NAMALWA (cell line): ENCODE data around the gene APBA3.
"Not testable (repeated sequence)": the region's sequence is repeated elsewhere in the genome, so short reads cannot be mapped to it uniquely, and the experiment has no call there.

ENCODE experiments used
- DNase-seq: peaks from one replicate; pipeline ENCODE4 v3.0.0-alpha.2; 2015; ENCODE audit warnings: low spot score

Gene APBA3

DNA sequence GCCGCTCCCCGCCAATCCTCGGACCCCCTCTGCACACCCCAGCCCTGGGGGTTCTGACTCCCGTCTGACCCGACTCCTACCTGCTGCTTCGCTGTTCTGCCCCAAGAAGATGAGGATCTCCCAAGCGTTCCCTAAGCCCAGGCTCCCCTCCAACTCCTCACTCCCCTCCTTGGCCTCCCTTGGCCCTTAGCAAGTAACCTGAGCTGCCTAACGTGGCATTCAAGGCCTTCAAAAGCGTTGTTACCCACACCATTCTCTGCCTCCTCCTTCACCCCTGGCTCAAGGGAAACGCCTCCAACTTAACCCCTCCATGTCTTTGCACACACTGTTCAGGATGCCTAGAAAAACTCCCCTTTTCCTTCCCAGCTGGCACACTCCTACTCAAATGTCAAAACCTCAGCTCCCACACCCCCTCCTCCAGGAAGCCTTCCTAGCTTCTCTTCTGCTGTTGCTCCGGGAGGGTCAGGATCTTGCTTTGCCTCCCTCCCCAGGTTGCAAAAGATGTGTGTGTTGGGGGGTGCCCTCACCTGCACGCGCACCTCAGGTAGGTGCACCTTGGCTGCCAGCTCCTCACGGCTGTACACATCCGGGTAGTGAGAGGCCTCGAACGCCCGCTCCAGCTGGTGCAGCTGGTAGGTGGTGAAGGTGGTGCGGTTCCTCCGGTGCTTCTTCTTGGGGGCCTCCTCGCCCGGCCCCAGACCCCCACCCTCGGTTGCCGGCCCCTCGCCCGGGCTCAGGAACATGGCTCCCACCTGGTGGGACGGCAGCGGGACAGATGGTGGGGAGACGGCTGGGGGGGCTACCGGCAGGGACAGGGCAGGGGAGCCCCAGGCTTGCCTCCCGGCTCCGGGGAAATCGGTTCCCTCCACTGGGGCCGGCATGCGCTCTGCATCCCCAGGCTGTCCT lies 9.8 kb upstream of the APBA3 start:
- DNase-seq = no peak

DNA sequence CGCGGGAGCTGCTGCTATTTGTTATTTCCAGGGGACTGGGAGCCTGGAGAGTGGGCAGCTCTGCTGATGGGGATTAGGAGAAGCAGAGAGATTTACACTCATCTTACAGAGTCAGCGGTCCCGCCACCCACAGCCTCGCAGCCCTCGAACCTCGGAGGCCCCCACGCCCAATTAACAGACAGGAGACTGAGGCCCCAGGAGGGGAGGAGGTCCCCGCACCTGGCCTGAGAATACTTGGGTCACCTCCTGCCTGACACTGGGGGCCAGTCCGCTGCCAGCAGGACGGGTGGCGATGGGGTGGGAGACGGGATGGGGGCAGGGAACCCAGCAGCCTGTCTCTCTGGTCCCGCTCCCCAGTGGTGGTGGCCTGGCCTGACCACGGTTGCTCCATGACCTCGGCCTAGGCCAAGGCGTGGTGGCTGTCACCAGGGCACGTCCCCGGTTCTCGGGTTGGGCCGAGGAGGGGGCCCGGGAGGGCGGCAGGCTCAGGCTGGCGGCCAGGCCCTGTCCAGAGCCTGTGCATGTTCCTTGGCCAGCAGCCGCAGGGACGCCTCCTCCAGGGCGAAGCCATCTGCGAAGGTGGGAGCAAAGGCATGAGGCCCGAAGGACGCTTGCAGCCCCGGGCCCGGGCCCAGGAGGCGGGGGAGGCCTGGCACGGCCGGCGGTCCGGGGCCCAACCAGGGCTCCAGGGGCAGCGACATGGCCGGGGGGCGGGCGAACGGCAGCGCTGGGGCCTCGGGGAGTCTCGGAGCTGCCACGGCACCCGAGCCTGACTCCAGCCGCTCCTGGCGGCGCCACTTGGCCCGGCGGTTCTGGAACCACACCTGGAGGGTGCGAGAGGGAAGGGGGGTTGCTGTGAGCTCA lies 8.9 kb upstream of the APBA3 start:
- DNase-seq = no peak

- DNase-seq = no peak
These were observed 8.0 kb upstream of the APBA3 start for GRCh38 chr19:3769494-3769893.

DNA sequence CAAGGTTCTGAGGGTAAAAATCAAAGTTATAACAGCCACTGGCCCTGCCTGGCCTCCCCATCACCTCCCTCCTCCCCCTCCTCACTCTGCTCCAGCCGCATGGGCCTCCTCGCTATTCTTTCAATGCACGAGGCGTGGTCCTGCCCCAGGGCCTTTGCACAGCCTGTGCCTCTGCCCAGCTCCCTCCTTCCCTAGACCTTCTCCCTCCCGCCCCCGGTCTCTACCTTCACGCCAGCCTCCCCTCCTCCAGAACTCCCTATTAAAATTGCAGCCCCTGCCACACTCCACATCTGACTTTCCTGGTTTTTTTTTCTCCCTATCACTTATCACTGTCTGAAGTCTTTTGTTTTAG lies 7.2 kb upstream of the APBA3 start:
- no peak for DNase-seq

DNA sequence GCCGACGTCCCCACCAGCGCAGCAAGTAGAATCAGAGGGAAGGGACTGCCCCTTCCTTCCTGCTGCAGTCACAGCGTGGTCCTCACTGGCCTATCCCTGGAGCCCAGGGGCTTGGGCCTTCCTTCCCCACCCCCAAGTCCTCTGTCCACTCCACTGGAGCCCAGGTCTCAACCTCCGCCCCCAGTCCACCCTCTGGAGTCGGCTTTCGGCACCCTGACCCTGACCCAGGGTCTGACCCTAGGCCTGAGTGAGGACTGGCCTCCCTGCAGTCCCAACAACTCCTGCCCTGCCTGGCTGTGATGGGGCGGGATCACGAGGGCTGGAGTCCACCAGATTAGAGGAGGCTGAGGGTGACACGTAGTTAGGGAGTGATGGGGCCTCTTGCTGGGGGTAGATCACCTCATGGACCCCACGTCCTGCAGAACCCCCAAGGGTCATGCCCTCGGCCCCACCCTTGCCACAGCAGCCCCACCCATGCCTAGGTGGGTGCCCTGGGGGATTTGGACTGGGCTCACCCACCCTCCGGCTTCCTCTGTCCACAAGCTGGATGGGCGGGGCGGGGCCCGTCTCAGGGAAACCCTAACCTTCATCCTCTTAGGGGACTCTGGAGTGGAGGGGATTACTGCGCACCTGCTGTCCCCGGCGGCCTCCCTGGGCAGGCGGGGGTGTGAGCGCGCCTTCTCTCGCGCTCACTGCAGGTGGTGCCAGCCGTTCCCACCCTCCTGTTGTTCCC lies 6.7 kb upstream of the APBA3 start:
- no peak for DNase-seq

DNA sequence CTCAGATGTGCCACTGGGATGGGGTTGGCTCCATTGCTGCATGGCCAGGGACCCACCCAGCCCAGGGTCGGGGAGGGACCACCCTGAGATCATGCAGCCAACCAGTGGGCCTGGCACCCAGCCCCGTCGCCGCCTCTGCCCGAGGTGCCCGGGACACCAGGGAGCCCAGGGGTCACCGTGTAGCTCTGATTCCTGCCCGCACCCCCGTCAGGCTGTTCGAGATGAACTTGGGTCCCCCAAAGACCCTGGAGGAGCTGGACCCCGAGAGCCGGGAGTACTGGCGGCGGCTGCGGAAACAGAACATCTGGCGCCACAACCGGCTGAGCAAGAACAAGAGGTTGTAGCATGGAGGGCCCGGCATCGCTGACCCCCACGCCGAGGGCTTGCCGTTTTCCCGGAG lies 5.6 kb upstream of the APBA3 start:
- DNase-seq = no peak

DNA sequence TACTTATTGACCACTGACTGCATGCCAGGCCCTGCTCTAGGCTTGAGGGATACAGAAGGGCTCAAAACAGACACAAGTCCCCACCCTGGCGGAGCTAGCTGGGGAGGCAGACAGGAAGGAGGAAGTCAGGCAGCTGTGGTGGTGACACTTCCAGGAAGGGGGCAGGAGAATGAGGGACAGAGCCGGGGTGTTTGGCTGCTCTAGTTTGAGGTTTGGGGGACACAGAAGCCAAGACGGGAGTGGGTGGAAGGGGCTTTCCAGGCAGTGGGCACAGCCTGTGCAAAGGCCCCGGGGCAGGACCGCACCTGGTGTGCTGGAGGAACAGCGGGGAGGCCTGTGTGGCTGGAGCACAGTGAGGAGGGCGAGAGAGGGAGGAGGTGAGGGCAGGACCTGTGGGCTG lies 5.0 kb upstream of the APBA3 start:
- no peak for DNase-seq

GRCh38 chr19:3765757-3766156 lies 4.3 kb upstream of the APBA3 start:
- not testable (repeated sequence) for DNase-seq

DNA sequence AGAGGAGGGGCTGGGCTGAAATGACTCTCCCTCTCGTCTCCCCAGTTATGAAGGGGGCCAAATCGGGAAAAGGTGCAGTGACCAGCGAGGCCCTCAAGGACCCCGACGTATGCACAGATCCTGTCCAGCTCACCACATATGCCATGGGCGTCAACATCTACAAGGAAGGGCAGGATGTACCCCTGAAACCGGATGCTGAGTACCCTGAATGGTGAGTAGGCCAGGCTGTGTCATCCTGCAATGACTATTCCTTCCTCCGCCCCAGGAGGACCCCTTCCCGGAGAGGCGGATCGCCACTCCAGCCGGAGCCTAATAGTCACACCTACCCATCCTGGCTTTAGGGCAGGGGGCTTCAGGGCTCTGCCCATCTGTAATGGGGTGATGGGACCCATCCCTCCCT lies 3.6 kb upstream of the APBA3 start:
- no peak for DNase-seq

- DNase-seq = peak; percentile 100
These were observed 1.3 kb upstream of the APBA3 start, which contains the start of gene MRPL54 for GRCh38 chr19:3762501-3763459. Gene MRPL54, plus strand, starts transcription at chr19:3762682. Its CDS starts 19 bp downstream, at chr19:3762701.

DNA sequence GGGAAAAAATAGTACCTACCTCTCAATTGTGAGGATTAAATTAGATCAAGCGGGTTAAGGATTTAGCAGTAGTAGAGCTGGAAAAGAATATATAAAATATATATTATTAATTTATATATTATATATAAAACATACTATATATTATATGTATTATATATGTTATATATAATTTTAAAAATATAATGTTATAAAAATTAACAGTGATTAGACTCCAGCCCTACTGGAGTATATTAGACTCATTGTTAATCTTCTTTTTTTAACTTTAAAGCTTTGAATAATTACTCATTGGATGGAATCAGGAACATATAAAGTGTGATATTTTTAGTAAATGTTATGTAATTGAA lies 610 bp upstream of the APBA3 start:
- DNase-seq = no peak

GRCh38 chr19:3760871-3761361 lies 576 bp downstream of the APBA3 start:
- no peak for DNase-seq

DNA sequence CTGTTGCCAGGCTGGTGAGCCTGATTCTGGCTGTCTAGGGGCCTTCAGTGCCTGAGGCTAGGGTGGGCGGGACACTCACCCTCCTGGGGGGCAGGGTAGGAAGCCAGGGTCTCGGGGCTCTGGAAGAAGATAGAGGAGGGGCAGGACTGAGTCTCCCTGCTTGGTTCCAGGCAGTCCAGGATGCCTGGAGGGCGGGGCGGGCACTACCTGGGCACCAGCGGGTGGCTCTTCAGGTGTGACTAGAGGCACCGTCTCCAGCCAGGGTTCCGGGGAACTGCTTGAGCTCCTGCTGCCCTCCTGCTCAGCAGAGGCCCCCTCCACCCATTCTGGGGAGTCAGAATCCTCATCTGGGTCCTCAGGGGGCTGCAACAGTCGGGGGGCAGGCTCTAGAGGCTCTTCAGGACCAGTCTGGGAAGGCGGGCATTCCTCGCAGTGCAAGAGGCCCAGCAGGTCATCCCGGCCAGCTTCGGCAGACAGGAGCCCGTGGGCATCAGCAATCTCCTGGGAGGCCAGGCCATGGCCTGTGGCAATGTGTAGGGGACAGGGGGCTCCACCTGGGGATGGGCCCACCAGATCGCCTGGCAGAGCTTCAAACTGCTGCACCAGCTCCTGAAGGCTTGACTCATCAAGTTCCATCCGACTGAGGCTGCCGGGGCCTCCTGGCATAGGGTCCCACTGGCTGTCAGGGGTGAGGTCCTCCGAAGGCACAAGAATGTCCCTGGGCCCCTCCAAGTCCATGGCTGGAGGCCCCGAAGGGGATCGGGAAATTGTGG lies 1.8 kb downstream of the APBA3 start:
- DNase-seq = no peak

DNA sequence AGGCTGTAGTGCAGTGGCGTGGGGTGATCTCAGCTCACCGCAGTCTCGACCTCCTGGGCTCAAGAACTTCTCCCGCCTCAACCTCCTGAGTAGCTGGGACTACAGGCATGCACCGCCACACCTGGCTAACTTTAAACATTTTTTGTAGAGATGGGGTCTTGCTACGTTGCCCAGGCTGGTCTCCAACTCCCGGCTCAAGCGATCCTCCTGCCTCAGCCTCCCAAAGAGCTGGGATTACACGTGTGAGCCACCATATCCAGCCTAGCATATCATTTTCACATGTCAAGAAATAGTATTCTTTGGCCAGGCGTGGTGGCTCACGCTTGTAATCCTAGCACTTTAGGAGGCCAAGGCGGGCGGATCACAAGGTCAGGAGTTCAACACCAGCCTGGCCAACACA lies 3.2 kb downstream of the APBA3 start:
- not testable (repeated sequence) for DNase-seq

DNA sequence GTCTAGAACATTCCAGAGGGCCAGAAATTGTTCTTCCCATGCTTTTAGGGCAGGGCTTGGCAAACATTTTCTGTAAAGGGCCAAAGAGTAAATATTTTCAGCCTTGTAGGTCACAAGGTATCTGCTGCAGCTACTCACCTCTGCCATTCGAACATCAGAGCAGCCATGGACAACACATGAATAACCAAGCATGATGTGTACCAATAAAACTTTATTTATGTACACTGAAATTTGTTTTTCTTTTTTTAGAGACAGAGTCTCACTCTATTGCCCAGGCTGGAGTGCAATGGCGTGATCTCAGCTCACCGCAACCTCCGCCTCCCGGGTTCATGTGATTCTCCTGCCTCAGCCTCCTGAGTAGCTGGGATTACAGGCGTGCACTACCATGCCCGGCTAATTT lies 3.8 kb downstream of the APBA3 start:
- DNase-seq = not testable (repeated sequence)

DNA sequence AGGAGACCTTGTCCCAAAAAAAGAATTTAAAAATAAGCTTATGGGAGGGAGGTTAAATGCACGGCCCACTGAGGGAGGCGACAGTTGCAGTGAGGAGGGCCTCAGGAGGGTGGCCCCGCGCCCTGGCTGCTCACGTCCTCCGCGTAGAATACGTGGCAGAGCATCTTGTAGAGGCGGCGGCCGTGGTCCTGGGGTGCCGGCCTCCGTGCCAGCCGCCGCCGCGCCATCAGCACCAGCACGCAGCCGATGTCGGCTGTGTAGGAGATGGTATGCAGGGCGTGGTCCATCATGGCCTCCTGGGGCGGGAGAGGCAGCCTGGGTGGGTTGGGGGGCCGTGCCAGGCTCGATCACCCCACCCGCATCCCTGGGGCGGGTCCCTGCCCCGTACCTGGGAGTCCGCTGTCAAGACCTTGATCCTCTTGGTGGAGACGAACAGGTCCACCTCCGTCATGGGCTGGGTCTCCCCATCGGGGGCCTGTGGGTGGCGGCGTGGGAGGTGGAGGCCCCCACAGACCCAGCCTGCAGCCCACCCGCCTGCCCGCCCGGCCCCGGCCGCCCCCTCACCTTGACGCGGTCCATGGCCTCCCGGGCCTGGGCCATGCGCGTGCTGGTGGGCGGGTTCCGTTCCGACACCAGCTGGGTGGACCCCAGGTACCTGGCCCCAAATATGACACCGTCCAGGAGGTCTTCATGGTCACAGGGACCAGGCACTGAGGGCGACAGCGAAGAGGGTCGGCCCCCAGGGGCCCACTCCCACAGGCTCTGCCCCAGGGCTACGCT lies 7.7 kb downstream of the APBA3 start:
- DNase-seq = no peak

DNA sequence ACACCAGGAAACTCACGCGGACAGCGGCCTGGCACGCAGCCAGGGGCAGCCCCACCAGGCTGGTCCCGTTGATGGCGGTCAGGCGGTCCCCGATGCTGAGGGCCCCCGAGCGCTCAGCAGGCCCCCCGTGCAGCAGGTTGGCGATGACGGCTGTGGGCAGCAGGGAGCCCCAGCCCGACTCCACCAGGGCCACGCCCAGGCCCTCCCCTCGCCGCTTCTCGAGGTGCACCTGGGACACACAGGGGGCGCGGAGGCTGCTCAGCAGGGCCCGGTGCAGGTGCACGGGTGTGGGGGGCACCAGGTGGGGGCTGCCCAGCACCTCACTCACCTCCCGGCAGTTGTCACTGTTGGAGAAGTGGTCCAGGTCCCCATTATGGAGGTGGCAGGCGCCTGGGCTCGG lies 9.0 kb downstream of the APBA3 start:
- no peak for DNase-seq

DNA sequence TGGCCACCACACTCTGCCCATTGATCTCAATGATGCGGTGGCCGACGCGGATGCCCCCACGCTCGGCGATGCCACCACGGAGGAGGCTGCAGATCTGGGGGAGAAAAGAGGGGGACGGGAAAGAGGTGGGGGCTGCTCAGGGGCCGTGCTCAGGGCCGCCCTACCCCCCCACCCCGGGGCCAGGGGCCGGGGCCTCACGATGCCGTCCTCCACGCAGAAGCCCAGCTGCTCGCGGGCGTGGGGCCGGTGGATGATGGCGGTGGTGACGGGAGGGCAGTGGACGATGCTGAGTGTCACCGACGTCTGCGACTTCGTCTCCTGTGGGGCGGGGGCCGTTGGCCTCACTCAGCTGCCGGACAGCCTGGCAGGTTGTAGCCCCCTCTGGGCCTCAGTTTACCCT lies 10.3 kb downstream of the APBA3 start:
- DNase-seq = no peak

DNA sequence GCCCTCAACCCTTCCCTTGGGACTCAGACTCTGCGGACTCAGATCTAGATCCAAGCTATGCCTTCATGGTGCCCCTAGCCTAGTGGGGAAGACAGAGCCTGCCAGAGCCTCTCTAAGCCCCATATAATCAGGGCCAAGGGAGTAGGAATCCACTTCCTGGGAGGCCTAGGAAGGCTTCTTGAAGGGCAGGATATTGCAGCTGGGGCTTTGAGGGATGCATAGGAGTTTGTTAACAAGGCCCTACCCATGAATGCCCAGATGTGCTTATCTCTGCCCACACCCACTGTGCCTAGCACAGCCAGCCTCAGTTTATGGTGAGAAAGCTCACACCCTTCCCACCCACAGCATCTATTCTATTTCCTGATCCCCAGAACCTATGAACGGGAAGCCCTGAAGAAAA lies 11.3 kb downstream of the APBA3 start:
- DNase-seq = no peak

- DNase-seq = no peak
These were observed 12.5 kb downstream of the APBA3 start for GRCh38 chr19:3748965-3749364.
